ENCODE data around the gene ANAPC2.

The ANAPC2 gene

DNA sequence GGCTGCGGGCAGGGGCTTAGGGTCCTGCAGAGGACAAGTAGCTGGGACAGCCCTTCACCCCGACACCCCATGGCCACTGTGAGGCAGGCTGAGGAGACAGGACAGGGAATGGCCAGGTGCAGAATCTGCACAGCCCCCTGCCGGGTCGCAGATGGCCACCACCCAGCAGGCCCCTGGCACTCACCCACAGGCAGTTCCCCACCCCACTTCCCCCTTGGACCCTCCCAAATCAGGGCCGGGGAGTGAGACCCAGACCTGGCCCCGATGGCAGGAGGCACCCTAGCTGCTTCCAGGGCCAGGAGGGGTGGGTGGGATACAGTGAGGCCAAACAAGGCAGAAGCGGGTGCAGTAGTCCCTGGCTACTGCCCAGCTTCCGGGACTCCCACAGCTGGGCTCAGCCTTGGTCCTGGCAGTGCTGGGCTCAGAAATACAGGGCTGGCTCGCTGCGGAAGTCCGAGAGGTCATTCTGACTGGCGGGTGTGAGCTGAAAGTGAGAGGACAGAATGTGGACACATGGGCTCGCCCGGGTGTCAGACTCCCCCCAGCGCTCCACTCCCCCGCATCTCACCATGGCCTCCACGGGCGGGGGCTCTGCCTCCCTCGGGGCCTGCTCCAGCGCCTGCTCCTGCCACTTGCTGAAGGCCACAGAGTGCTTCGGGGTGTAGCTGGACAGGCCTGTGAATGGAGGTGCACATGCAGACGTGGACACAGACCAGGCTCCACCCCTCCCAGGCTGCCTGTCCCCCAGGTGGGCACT, 3.5 kb upstream of the ANAPC2 start:
- no peak for DNase-seq

- no peak for DNase-seq
Observed at GRCh38 chr9:137191245-137191644, 2.9 kb upstream of the ANAPC2 start.

- DNase-seq, result no peak
Observed at GRCh38 chr9:137190315-137190856, 2.0 kb upstream of the ANAPC2 start.

GRCh38 chr9:137189297-137190295, 1.2 kb upstream of the ANAPC2 start:
- no peak for DNase-seq

GRCh38 chr9:137188086-137188489, 272 bp downstream of the ANAPC2 start:
- no peak for DNase-seq

- DNase-seq, result no peak
Observed at GRCh38 chr9:137187386-137187785, 974 bp downstream of the ANAPC2 start.

GRCh38 chr9:137186385-137186784, 2.0 kb downstream of the ANAPC2 start:
- DNase-seq, result no peak

DNA sequence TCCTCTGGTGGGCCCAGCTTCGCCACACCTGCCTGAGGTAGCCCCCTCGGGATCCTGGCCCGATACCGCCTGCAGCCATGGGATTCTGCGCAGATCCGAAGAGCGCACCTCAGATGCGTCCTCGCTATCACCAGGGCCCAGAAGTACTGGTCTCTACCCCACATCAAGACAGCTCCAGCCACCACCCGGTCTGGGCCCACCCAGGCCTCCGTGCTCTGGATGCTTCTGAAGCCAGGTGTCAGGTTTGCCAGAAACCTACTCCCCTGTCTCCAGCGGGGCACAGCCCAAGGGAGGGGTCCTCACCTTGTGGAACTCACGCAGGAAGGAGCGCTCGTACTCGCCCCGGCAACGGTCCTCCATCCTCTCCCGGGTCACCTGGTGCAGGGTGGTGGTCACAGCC, 2.4 kb downstream of the ANAPC2 start:
- no peak for DNase-seq

DNA sequence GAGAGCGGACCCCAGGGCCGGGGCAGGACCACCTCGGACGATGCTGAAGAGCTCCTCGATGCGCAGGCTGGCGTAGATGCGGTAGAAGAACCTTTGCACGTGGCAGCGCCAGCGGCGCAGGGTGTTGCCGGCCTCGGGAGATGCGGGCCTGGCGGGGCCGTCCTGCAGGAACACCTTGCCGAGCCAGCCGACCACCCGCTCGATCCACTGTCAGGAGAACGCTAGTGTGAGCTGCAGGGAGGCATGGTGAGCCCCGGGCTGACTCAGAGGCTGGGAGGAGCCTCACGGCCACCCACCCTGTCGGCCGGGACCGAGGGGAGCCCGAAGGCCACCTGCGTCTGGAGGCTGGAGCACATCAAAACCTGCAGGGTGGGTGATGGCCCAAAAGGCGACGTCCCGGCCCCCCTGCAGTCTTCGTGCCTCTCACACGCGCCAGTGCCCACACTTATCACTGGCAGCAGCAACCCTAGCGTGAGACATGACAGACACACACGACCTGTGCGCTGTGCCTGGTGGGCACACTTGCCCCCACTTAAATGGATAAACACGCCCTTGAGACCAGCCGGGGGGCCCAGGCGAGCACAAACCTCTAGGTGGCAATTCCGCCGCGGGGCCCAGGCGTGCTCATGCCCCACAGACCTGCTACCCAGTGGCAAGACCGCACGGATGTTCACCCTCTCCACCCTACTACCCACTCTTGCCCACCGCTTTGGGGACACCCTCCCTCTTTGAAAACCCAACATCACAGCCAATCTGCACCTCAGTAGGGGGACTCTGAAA, 3.3 kb downstream of the ANAPC2 start:
- DNase-seq, result no peak

GRCh38 chr9:137183980-137184595, 4.3 kb downstream of the ANAPC2 start:
- DNase-seq, result no peak

- DNase-seq, result no peak
Observed at GRCh38 chr9:137182836-137183235, 5.5 kb downstream of the ANAPC2 start.

DNA sequence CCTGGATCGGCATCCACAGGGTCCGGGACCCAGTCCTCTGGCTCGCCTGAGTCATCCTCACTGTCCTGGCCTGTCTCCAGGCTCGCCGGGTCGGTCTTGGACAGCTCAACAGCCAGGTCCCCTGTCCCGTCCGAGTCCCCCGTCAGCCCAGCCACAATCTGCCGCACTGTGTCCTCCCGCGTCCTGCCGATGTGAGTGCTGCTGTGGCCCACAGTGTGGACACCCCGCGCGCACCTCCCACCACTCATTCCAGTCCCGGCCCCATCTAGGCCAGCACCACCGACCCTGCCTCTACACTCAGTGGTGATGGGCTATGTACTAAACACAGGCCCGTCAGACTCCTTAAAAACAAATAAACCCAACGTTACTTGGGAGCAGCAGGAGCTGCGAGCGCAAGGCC, 6.7 kb downstream of the ANAPC2 start:
- no peak for DNase-seq

DNA sequence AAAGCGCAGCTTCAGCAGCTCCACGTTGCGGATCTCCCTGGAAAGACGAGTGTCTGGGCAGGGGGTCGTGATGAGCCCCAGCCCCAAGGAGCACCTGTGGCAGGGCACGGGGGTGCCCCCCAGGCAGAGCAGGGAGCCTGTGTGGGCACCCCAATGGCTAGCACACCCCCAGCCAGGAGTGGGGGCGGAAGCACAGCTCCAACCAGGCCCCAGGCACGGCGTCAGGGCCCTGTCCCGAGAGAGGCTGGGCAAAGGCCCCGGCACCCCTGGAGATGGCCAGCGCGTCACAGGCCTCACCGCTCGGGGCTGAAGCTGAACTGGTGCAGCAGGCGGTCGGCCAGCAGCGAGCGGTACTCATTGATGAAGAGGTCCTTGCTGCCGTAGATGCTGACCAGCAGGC, 7.9 kb downstream of the ANAPC2 start:
- no peak for DNase-seq

- DNase-seq, result no peak
Observed at GRCh38 chr9:137179761-137180160, 8.6 kb downstream of the ANAPC2 start.

DNA sequence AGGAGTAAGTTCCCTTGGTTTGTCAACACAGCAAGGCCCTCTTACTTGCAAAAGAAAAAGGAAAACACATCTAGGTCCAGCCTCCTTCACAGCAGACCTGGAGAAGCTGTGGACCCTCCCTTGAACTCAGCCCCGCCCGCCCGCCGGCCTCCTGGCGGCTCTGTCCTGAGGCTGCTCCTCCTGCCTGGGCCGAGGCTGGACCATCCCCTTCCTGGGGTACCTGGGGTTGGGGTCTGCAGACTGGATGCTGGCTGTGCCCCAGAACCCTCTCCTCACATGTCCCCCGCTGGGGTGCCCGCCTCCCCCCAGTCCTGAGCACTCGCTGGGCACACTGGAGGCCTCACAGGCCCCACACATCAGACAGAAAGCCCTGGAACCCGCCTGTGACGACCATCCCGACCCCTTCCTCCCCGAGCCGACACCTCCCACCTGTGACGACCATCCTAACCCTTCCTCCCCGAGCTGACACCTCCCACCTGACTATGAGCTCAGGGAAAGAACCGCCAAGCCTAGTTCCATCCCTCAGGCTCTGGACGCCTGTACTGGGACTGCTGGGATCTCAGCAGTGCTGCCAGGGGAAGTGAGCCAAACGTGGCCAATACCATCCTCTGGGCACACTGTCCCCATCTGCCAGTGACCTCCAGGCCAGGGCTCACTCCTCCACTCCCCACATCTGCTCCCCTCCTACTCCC, 9.3 kb downstream of the ANAPC2 start:
- DNase-seq, result no peak

DNA sequence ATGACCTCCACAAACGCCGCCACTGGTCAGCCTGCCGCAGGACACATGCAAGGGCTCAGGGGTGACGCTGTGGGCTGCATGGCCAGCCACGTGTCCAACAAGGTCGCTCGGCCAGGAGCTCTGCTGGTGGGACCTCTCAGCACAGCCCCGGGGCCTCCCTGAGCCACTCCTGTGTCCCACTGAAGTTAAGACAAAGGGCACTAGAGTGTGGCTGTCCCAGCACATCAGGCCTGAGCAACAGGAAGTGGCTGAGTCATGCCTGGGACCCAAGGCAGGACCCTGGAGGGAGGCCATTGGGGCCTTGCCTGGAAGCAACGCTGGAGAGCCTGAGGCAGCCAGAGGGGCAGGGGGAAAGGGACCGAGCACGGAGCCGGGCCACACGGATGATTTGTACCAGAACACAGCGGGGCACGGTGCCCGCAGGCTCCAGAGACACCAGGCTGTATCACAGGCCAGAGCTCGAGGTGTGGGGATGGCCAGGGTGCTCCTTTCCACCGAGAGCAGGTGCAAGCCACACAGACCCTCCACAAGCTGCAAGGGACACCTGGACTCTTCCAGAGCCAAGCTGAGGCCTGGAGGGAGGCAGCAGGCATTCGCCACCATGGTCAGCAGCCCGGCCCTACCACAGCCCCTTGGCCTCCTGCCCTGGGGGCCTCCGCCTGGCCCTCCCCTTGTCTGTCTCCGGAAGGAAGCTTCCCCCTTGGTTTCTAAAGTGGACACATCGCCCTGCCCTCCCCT, 10.0 kb downstream of the ANAPC2 start:
- DNase-seq, result no peak

DNA sequence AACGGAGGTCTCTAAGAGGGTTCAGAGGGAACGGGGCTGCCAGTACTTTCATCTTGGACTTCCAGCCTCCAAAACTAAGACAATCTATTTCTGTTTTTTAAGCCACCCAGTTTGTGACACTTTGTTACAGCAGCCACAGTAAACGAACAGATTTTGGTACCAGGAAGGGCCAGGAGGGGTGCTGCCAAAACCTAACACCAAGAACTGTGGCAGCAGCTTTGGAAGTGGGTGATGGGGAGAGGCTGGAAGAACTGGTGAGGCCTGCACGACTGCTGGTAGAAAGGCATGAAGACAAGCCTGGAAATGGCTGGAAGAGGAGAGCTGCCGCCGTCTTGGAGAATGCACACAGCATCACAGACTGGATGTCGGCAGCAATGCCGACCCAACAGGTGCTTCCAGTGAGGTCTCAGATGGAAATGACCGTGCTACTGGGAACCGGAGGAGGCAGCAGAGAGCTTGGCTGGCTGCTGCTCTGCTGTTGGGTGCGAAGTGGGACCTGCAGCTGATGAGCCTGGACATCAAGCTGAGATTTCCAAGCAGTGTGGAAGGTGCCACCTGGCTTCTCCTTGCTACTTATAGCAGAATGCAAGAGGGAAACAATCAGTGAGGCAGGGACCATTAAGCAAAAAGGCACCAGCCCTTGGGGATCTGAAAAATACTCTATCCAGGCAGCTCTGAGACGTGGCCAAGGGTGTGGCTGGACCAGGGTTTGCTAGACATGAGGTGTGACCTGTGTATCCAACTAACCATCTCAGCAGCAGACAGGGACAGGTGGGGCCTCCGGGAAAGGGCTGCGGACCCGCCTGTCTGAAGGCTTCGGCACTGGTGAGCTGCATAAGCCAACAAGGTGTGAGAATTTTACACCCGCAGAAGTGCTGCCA, 11.8 kb downstream of the ANAPC2 start:
- peak; percentile 54 to 73 for DNase-seq

GRCh38 chr9:137175345-137175961, 12.9 kb downstream of the ANAPC2 start:
- DNase-seq, result peak in 1 of 2 experiments; percentile 15

- DNase-seq, result no peak
Observed at GRCh38 chr9:137174722-137175293, 13.6 kb downstream of the ANAPC2 start.
